Stomach (tissue), 9 donors: ENCODE measurements around the gene PALM3. TPM values are rescaled to one million over a fixed set of nuclear protein-coding genes. Genes with fewer than 3 reads are reported as not detected.

Experiments used
- DNase-seq, 2 donors: peaks; one replicate each; pipeline versions ENCODE4 v3.0.0 to v3.0.0-alpha.2; 2013 to 2019
- H3K27ac ChIP-seq, 5 donors: fragments of 200-600 bp in 4 of 5; sonication (generic) in 4 of 5; one replicate each; pipeline ENCODE4 v1.5.1; 2013 to 2019; ENCODE audit warnings: mild to moderate bottlenecking in 1 of 5, moderate library complexity in 1 of 5
- H3K27me3 ChIP-seq, 3 donors: fragments of 200-600 bp; sonication (generic); one replicate each; pipeline ENCODE4 v1.5.1; 2017 to 2019; ENCODE audit warnings: mixed run types in 1 of 3
- H3K36me3 ChIP-seq, 4 donors: fragments of 200-600 bp; sonication (generic); 1 replicate in 3 of 4; 2 replicates in 1 of 4; pipeline ENCODE4 v1.5.1; 2016 to 2019
- H3K4me1 ChIP-seq, 4 donors: fragments of 200-600 bp; sonication (generic); one replicate each; pipeline ENCODE4 v1.5.1; 2016 to 2019
- H3K4me3 ChIP-seq, 4 donors: fragments of 200-600 bp; sonication (generic) in 3 of 4; one replicate each; pipeline ENCODE4 v1.5.1; 2016 to 2019; ENCODE audit warnings: mild to moderate bottlenecking in 1 of 4
- H3K9me3 ChIP-seq, 4 donors: fragments of 200-600 bp; sonication (generic); one replicate each; pipeline ENCODE4 v1.5.1; 2016 to 2019
- CTCF ChIP-seq, 7 experiments: fragments of 450-650 bp in 4 of 7; fragments of 200-600 bp in 3 of 7; sonication (generic) in 3 of 7; IDR thresholded peaks; one replicate each; pipeline ENCODE4 v1.5.1; 2016 to 2019; ENCODE audit warnings: antibody characterized with exemption in 7 of 7, control low read depth in 2 of 7, mild to moderate bottlenecking in 1 of 7
- EP300 ChIP-seq: sonication (generic); formaldehyde crosslinking; IDR thresholded peaks from one replicate; pipeline ENCODE4 v1.6.1; 2017; ENCODE audit warnings: antibody characterized with exemption
- POLR2A ChIP-seq, 4 donors: fragments of 450-650 bp; IDR thresholded peaks; one replicate each; pipeline ENCODE4 v1.6.1; 2016; ENCODE audit warnings: antibody characterized with exemption in 4 of 4, control low read depth in 2 of 4, mild to moderate bottlenecking in 1 of 4, moderate library complexity in 1 of 4
- POLR2AphosphoS5 ChIP-seq, 3 donors: sonication (generic); formaldehyde crosslinking; IDR thresholded peaks; one replicate each; pipeline ENCODE4 v1.6.1; 2016; ENCODE audit warnings: antibody characterized with exemption in 3 of 3
- WGBS, 5 donors: extraction: QIAGEN DNeasy Blood & Tissue Kit in 3 of 5; methylation state at CpG; one replicate each; pipeline versions ENCODE4 v1.1.5 to v1.1.7; 2013 to 2018; 5-methylcytosine and 5-hydroxymethylcytosine counted together
- intact Hi-C: fragments of 100-400 bp; cut with DNase I; formaldehyde crosslinking; loops from one replicate; pipeline ENCODE4 v1.15.1; 2023; ENCODE audit warnings: low total_unique reads
- polyA plus RNA-seq, 3 donors: library from polyadenylated mRNA; stranded (reverse); fragments of 200-250 nt; gene quantifications; one replicate each; pipeline ENCODE4 v1.2.3, GENCODE V29; 2013
- total RNA-seq, 5 donors: library from RNA; depleted of rRNA; stranded (reverse); fragments of >200 nt; gene quantifications; one replicate each; pipeline versions ENCODE4 v1.1.0 to v1.2.3, GENCODE V29; 2014 to 2016
- donor health status: healthy with polysubstance abuse.
- donor health status: Bipolar disorder and iron deficiency.
- donor health status: healthy.

PALM3 gene
- total and polyA plus RNA-seq, 8 donors: 4.2 to 141 (median 21.6) TPM

GRCh38 chr19:14006766-14007562 lies 54.9 kb downstream of the PALM3 start:
- Histone ChIP-seq H3K4me1 (peaks cover 28 to 41% (median 35%) of the 10 kb centered on the region in 4 donors), H3K27ac (peak overlapping the region; percentile 94 to 100 (median 99)), H3K36me3 (no peaks in the 10 kb centered on the region), H3K27me3 (no peaks in the 10 kb centered on the region), H3K9me3 (no peaks in the 10 kb centered on the region), H3K4me3 (peak overlapping the region; percentile 49 to 99 (median 74))
- intact Hi-C loops: no loop called here
- 4 to 10% (median 5%) methylated on average over 22 to 56 of the region's 56 CpGs for WGBS, 5 donors
- TF ChIP-seq POLR2A (IDR thresholded peaks at IDR 0.05): no peak
- TF ChIP-seq POLR2AphosphoS5 (IDR thresholded peaks at IDR 0.05): peak in 1 of 3 donors; percentile 72
- peak; percentile 63 for TF ChIP-seq EP300
- no peak for DNase-seq

- Histone ChIP-seq H3K36me3 (no peaks in the 10 kb centered on the region), H3K27me3 (no peaks in the 10 kb centered on the region), H3K4me1 (peaks cover 28 to 43% (median 35%) of the 10 kb centered on the region in 4 donors), H3K27ac (peak within 1 kb of the TSS; percentile 94 to 100 (median 99)), H3K9me3 (no peaks in the 10 kb centered on the region), H3K4me3 (peak within 1 kb of the TSS; percentile 51 to 99 (median 86))
- no peak for TF ChIP-seq POLR2A (IDR thresholded peaks at IDR 0.05)
- TF ChIP-seq POLR2AphosphoS5 (IDR thresholded peaks at IDR 0.05): peak in 1 of 3 donors; percentile 6
- TF ChIP-seq CTCF (IDR thresholded peaks at IDR 0.05): no peak
- intact Hi-C loops: no loop called here
- 0 to 1% (median 0%) methylated on average over 35 to 58 of the region's 58 CpGs for WGBS, 5 donors
- DNase-seq: peak; percentile 100
These were observed 55.7 kb downstream of the PALM3 start, which contains the start of gene RFX1 for GRCh38 chr19:14006085-14006765. TSS of gene RFX1 (minus strand) at chr19:14006320. CDS start at chr19:13993843, 12,477 bp downstream.

- peak; percentile 94 to 97 for DNase-seq
- peaks cover 28 to 43% (median 35%) of the 10 kb centered on the region in 4 donors for H3K4me1 ChIP-seq
- TF ChIP-seq POLR2A (IDR thresholded peaks at IDR 0.05) (no peak), POLR2AphosphoS5 (IDR thresholded peaks at IDR 0.05) (no peak), CTCF (IDR thresholded peaks at IDR 0.05) (no peak), EP300 (no peak)
- no peaks in the 10 kb centered on the region for H3K27me3 ChIP-seq
- no peaks in the 10 kb centered on the region for H3K9me3 ChIP-seq
- intact Hi-C loops: no loop called here
- H3K36me3 ChIP-seq: peaks cover 0 to 3% (median 0%) of the 10 kb centered on the region in 4 donors
- peak overlapping the region; percentile 94 to 100 (median 99) for H3K27ac ChIP-seq
- peak overlapping the region; percentile 51 to 99 (median 86) for H3K4me3 ChIP-seq
- WGBS, 5 donors: 2 to 6% (median 4%) methylated on average over 18 to 50 of the region's 50 CpGs
These were observed 56.4 kb downstream of the PALM3 start for GRCh38 chr19:14005349-14006084.

- Histone ChIP-seq H3K27me3 (no peaks in the 10 kb centered on the region), H3K27ac (peak overlapping the region; percentile 94 to 100 (median 99)), H3K4me3 (peak overlapping the region; percentile 51 to 99 (median 86)), H3K4me1 (peaks cover 28 to 43% (median 35%) of the 10 kb centered on the region in 4 donors), H3K9me3 (no peaks in the 10 kb centered on the region), H3K36me3 (peaks cover 0 to 10% (median 0%) of the 10 kb centered on the region in 4 donors)
- peak; percentile 47 to 76 for DNase-seq
- TF ChIP-seq POLR2A (IDR thresholded peaks at IDR 0.05): no peak
- TF ChIP-seq POLR2AphosphoS5 (IDR thresholded peaks at IDR 0.05): peak in 1 of 3 donors; percentile 49
- WGBS, 5 donors: 12 to 16% (median 14%) methylated on average over 14 of the region's 14 CpGs
- intact Hi-C loops: no loop called here
These were observed 57.1 kb downstream of the PALM3 start for GRCh38 chr19:14004619-14005348.

Other genes starting within 250 kb of the PALM3 start
- gene NANOS3, start 184.9 kb downstream of the PALM3 start, total RNA-seq: not detected
- 1 to 10 TPM in 1 of 3 donors, not detected in 2; 1.2 TPM for gene NANOS3, start 184.9 kb downstream of the PALM3 start, polyA plus RNA-seq
- gene BRME1, start 156.0 kb downstream of the PALM3 start, total RNA-seq: 10 to 100 TPM in 1 of 5 donors, 1 to 10 TPM in 2, under 1 TPM in 1, not detected in 1; 0.87 to 14.3 (median 1.8) TPM
- gene BRME1, start 156.0 kb downstream of the PALM3 start, polyA plus RNA-seq: 1 to 10 TPM; 1.7 to 5.8 (median 3.7) TPM
- 100 to 1,000 TPM in 1 of 5 donors, 10 to 100 TPM in 4; 24.8 to 381 (median 49.6) TPM for gene CC2D1A, start 155.9 kb downstream of the PALM3 start, total RNA-seq
- gene CC2D1A, start 155.9 kb downstream of the PALM3 start, polyA plus RNA-seq: 10 to 100 TPM; 28.0 to 38.8 (median 38.2) TPM
- gene PODNL1, start 123.7 kb downstream of the PALM3 start, total RNA-seq: not detected
- gene PODNL1, start 123.7 kb downstream of the PALM3 start, polyA plus RNA-seq: 1 to 10 TPM in 2 of 3 donors, under 1 TPM in 1; 0.92 to 3.4 (median 1.3) TPM
- gene DCAF15, start 109.6 kb downstream of the PALM3 start, total RNA-seq: 10 to 100 TPM in 2 of 5 donors, 1 to 10 TPM in 3; 7.1 to 37.3 (median 9.8) TPM
- 10 to 100 TPM; 21.2 to 32.9 (median 31.3) TPM for gene DCAF15, start 109.6 kb downstream of the PALM3 start, polyA plus RNA-seq
- 10 to 100 TPM in 1 of 5 donors, 1 to 10 TPM in 3, under 1 TPM in 1; 0.58 to 27.2 (median 2.6) TPM for gene RFX1, start 55.8 kb downstream of the PALM3 start, total RNA-seq
- 1 to 10 TPM; 3.1 to 6.0 (median 3.6) TPM for gene RFX1, start 55.8 kb downstream of the PALM3 start, polyA plus RNA-seq
- not detected for gene RLN3, start 33.9 kb downstream of the PALM3 start, total RNA-seq
- gene RLN3, start 33.9 kb downstream of the PALM3 start, polyA plus RNA-seq: not detected
- 10 to 100 TPM in 1 of 5 donors, 1 to 10 TPM in 2, not detected in 2; 2.3 to 11.1 (median 4.0) TPM for gene IL27RA, start 30.3 kb downstream of the PALM3 start, total RNA-seq
- gene IL27RA, start 30.3 kb downstream of the PALM3 start, polyA plus RNA-seq: 1 to 10 TPM; 1.1 to 2.6 (median 1.5) TPM
- 10 to 100 TPM in 4 of 5 donors, 1 to 10 TPM in 1; 2.0 to 88.7 (median 34.1) TPM for gene MISP3, start 10.7 kb upstream of the PALM3 start, total RNA-seq
- 10 to 100 TPM; 14.9 to 29.8 (median 25.1) TPM for gene MISP3, start 10.7 kb upstream of the PALM3 start, polyA plus RNA-seq
- not detected for gene C19orf67, start 23.7 kb upstream of the PALM3 start, total RNA-seq
- gene C19orf67, start 23.7 kb upstream of the PALM3 start, polyA plus RNA-seq: under 1 TPM in 1 of 3 donors, not detected in 2; 0.50 TPM
- gene SAMD1, start 28.7 kb upstream of the PALM3 start, total RNA-seq: 100 to 1,000 TPM in 1 of 5 donors, 10 to 100 TPM in 3, 1 to 10 TPM in 1; 4.8 to 228 (median 24.6) TPM
- gene SAMD1, start 28.7 kb upstream of the PALM3 start, polyA plus RNA-seq: 10 to 100 TPM; 16.3 to 29.1 (median 22.4) TPM
- 100 to 1,000 TPM in 1 of 5 donors, 10 to 100 TPM in 4; 14.7 to 159 (median 26.6) TPM for gene PRKACA, start 55.7 kb upstream of the PALM3 start, total RNA-seq
- 10 to 100 TPM; 27.7 to 43.8 (median 38.2) TPM for gene PRKACA, start 55.7 kb upstream of the PALM3 start, polyA plus RNA-seq
- 100 to 1,000 TPM in 1 of 5 donors, 1 to 10 TPM in 3, not detected in 1; 2.6 to 120 (median 5.5) TPM for gene ASF1B, start 74.5 kb upstream of the PALM3 start, total RNA-seq
- 10 to 100 TPM in 1 of 3 donors, 1 to 10 TPM in 2; 5.7 to 11.0 (median 8.8) TPM for gene ASF1B, start 74.5 kb upstream of the PALM3 start, polyA plus RNA-seq
- gene ADGRL1, start 144.1 kb upstream of the PALM3 start, total RNA-seq: 10 to 100 TPM in 4 of 5 donors, 1 to 10 TPM in 1; 9.0 to 24.5 (median 18.7) TPM
- 10 to 100 TPM in 1 of 3 donors, 1 to 10 TPM in 2; 6.0 to 11.0 (median 6.7) TPM for gene ADGRL1, start 144.1 kb upstream of the PALM3 start, polyA plus RNA-seq